HepG2 (cell line): ENCODE measurements around the gene EEF2. TPM values are rescaled to one million over a fixed set of nuclear protein-coding genes. Genes with fewer than 3 reads are reported as not detected.

ENCODE experiments used
- CREB1 ChIP-seq, 2 experiments: fragments of 450-650 bp in 1 of 2; IDR thresholded peaks; 2 replicates each; pipeline ENCODE4 v1.6.1; 2016 to 2017; ENCODE audit warnings: control low read depth in 1 of 2, mild to moderate bottlenecking in 1 of 2, missing compliant biosample characterization in 1 of 2, missing genetic modification characterization in 1 of 2
- ESRRA ChIP-seq: sonication (generic); formaldehyde crosslinking; IDR thresholded peaks from 2 replicates; pipeline ENCODE4 v1.5.1; 2020; ENCODE audit warnings: mild to moderate bottlenecking, low read depth, missing genetic modification reagents
- FOSL2 ChIP-seq: sonication (generic); formaldehyde crosslinking; IDR thresholded peaks from 2 replicates; pipeline ENCODE4 v1.4.0; 2020; ENCODE audit warnings: missing genetic modification reagents
- GFI1 ChIP-seq: sonication (generic); formaldehyde crosslinking; IDR thresholded peaks from 2 replicates; pipeline ENCODE4 v1.5.0; 2020; ENCODE audit warnings: missing genetic modification reagents, mild to moderate bottlenecking, borderline replicate concordance
- HDAC1 ChIP-seq: sonication (generic); formaldehyde crosslinking; IDR thresholded peaks from 2 replicates; pipeline ENCODE4 v1.5.1; 2020; ENCODE audit warnings: mild to moderate bottlenecking, missing genetic modification reagents
- ISL2 ChIP-seq: sonication (generic); formaldehyde crosslinking; IDR thresholded peaks from 2 replicates; pipeline ENCODE4 v1.5.0; 2020; ENCODE audit warnings: missing genetic modification reagents
- MATR3 ChIP-seq: sonication (generic); formaldehyde crosslinking; IDR thresholded peaks from 2 replicates; pipeline ENCODE4 v1.4.0; 2020; ENCODE audit warnings: missing genetic modification reagents
- MZF1 ChIP-seq: sonication (generic); formaldehyde crosslinking; IDR thresholded peaks from 2 replicates; pipeline ENCODE4 v1.8.1; 2023; ENCODE audit warnings: mild to moderate bottlenecking, missing genetic modification reagents, borderline replicate concordance
- PHF21A ChIP-seq: sonication (generic); formaldehyde crosslinking; IDR thresholded peaks from 2 replicates; pipeline ENCODE4 v1.5.0; 2020; ENCODE audit warnings: mild to moderate bottlenecking, missing genetic modification reagents
- PPARG ChIP-seq: conservative IDR thresholded peaks from 2 replicates; pipeline ENCODE4 v1.6.1; 2016; ENCODE audit warnings: missing biosample characterization, missing genetic modification reagents
- REPIN1 ChIP-seq: sonication (generic); formaldehyde crosslinking; IDR thresholded peaks from 2 replicates; pipeline ENCODE4 v1.8.0; 2022; ENCODE audit warnings: missing genetic modification reagents, low read depth, mild to moderate bottlenecking, borderline replicate concordance
- ZNF160 ChIP-seq: sonication (generic); formaldehyde crosslinking; IDR thresholded peaks from 2 replicates; pipeline ENCODE4 v1.8.0; 2022; ENCODE audit warnings: mild to moderate bottlenecking, inconsistent platforms, missing genetic modification reagents
- ZNF3 ChIP-seq: IDR thresholded peaks from 2 replicates; pipeline ENCODE4 v1.7.0; 2017; ENCODE audit warnings: inconsistent platforms
- ZNF317 ChIP-seq: sonication (generic); formaldehyde crosslinking; IDR thresholded peaks from 2 replicates; pipeline ENCODE4 v1.5.0; 2020; ENCODE audit warnings: mild to moderate bottlenecking, missing genetic modification reagents
- ZNF75D ChIP-seq: sonication (generic); formaldehyde crosslinking; IDR thresholded peaks from 2 replicates; pipeline ENCODE4 v1.8.1; 2023; ENCODE audit warnings: missing genetic modification reagents, mild to moderate bottlenecking, borderline replicate concordance
- polyA plus RNA-seq, 8 experiments: library from polyadenylated mRNA; depleted of rRNA in 3 of 8; stranded (reverse) in 7 of 8; unstranded in 1 of 8; fragments of >200 nt; fragmentation: Illumina TruSeq in 4 of 8; extraction: Trizol in 4 of 8; gene quantifications; 2 replicates each; pipeline versions ENCODE4 v1.2.1 to v1.2.3, GENCODE V29; 2011 to 2016; ENCODE audit warnings: low read depth in 4 of 8, missing spikeins in 1 of 8, mixed read lengths in 1 of 8; ENCODE audit not compliant: insufficient read depth in 1 of 8
- total RNA-seq, 5 experiments: library from RNA; depleted of rRNA; stranded (reverse); fragments of >200 nt; fragmentation: Illumina TruSeq; extraction: Trizol; gene quantifications; 2 replicates each; pipeline ENCODE4 v1.2.3, GENCODE V29; 2016; ENCODE audit warnings: low read depth in 1 of 5
- TF ChIP-seq, protein P1 (sequence below): sonication (generic); formaldehyde crosslinking; IDR thresholded peaks from 2 replicates; pipeline ENCODE4 v1.5.0; 2020; ENCODE audit warnings: missing genetic modification reagents
- TF ChIP-seq, protein P2 (sequence below): IDR thresholded peaks from 2 replicates; pipeline ENCODE4 v1.6.1; 2012; ENCODE audit warnings: low read depth, low read length, improper control_type of control experiment
- TF ChIP-seq, protein P3 (sequence below): sonication (generic); formaldehyde crosslinking; IDR thresholded peaks from 2 replicates; pipeline ENCODE4 v1.9.0; 2021; ENCODE audit warnings: missing genetic modification reagents, borderline replicate concordance
- TF ChIP-seq, protein P4 (sequence below): sonication (generic); formaldehyde crosslinking; IDR thresholded peaks from 2 replicates; pipeline ENCODE4 v1.5.0; 2020; ENCODE audit warnings: missing genetic modification reagents
- TF ChIP-seq, protein P5 (sequence below): IDR thresholded peaks from 2 replicates; pipeline ENCODE4 v1.6.1; 2018; ENCODE audit warnings: missing genetic modification reagents, mild to moderate bottlenecking, missing compliant biosample characterization

EEF2 gene
- total and polyA plus RNA-seq, 2 of the 13 experiments (the other 11 are each of a cell fraction or from before 2014, with no cell fraction given), result 1,441 to 1,777 TPM

DNA sequence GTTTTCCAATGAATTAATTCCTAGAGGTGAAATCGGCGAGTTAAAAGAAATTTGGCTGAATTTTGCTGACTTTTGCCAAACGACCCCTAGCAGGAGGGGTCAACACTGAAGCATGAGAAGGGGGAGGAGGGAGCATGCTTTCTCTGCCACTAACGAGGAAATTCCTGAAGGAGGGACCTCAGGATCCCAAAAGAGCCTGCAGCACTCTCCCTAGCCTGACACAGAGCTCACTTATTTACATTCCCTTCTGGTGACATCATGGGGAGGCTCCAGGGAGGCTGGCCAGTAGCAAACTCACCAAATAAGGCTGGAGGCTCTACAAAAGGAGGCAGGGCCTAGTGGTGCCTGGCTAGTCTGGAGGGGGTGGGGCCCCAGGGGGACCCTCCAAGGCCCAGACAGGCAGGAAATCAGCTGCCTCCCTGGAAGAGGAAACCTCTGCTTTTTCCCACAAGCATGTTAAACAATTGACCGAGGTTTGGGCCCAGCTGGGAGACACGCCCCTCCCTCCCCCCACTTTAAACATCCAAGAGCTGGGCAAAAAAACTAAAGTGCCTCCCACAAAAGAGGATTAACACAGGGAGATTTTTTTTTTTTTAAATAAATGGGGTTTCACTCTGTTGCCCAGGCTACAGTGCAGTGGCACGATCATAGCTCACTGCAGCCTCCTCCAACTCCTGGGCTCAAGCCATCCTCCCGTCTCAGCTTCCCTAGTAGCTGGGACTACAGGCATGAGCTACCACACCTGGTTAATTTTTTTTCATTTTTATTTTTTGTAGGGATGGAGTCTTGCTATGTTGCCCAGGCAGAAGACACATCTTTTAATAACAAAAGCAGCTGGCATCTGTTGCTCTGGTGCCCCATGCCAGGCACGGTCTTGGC, 16.5 kb downstream of the EEF2 start (continued):
- TF ChIP-seq, protein P1, sequence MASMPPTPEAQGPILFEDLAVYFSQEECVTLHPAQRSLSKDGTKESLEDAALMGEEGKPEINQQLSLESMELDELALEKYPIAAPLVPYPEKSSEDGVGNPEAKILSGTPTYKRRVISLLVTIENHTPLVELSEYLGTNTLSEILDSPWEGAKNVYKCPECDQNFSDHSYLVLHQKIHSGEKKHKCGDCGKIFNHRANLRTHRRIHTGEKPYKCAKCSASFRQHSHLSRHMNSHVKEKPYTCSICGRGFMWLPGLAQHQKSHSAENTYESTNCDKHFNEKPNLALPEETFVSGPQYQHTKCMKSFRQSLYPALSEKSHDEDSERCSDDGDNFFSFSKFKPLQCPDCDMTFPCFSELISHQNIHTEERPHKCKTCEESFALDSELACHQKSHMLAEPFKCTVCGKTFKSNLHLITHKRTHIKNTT (CRISPR knock-in tag), result no peak
- TF ChIP-seq ZNF317 (CRISPR knock-in tag) (no peak), ZNF160 (CRISPR knock-in tag) (no peak), GFI1 (CRISPR knock-in tag) (0 out of 2 replicates have a peak, but pooled peaks have one; percentile 31), ZNF75D (CRISPR knock-in tag) (no peak), REPIN1 (CRISPR knock-in tag) (no peak), PPARG (CRISPR knock-in tag) (0 out of 2 replicates have a peak, but pooled peaks have one; percentile 26), ZNF3 (CRISPR knock-in tag) (0 out of 2 replicates have a peak, but pooled peaks have one; percentile 22), PHF21A (CRISPR knock-in tag) (peak; percentile 68), CREB1 (IDR thresholded peaks at IDR 0.05) (peak; percentile 49; the same call in 1 of the 2 replicates), CREB1 (CRISPR knock-in tag; IDR thresholded peaks at IDR 0.05) (0 out of 2 replicates have a peak, but pooled peaks have one; percentile 40), ISL2 (CRISPR knock-in tag) (0 out of 2 replicates have a peak, but pooled peaks have one; percentile 6), FOSL2 (CRISPR knock-in tag) (peak; percentile 92), MATR3 (no peak), MZF1 (CRISPR knock-in tag) (no peak), HDAC1 (CRISPR knock-in tag) (peak; percentile 53), ESRRA (no peak)
- TF ChIP-seq, protein P2, sequence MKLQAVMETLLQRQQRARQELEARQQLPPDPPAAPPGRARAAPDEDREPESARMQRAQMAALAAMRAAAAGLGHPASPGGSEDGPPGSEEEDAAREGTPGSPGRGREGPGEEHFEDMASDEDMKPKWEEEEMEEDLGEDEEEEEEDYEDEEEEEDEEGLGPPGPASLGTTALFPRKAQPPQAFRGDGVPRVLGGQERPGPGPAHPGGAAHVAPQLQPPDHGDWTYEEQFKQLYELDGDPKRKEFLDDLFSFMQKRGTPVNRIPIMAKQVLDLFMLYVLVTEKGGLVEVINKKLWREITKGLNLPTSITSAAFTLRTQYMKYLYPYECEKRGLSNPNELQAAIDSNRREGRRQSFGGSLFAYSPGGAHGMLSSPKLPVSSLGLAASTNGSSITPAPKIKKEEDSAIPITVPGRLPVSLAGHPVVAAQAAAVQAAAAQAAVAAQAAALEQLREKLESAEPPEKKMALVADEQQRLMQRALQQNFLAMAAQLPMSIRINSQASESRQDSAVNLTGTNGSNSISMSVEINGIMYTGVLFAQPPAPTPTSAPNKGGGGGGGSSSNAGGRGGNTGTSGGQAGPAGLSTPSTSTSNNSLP, result peak; percentile 31; the same call in 1 of the 2 replicates
- TF ChIP-seq, protein P3, sequence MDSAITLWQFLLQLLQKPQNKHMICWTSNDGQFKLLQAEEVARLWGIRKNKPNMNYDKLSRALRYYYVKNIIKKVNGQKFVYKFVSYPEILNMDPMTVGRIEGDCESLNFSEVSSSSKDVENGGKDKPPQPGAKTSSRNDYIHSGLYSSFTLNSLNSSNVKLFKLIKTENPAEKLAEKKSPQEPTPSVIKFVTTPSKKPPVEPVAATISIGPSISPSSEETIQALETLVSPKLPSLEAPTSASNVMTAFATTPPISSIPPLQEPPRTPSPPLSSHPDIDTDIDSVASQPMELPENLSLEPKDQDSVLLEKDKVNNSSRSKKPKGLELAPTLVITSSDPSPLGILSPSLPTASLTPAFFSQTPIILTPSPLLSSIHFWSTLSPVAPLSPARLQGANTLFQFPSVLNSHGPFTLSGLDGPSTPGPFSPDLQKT (CRISPR knock-in tag), result no peak
- TF ChIP-seq, protein P4, sequence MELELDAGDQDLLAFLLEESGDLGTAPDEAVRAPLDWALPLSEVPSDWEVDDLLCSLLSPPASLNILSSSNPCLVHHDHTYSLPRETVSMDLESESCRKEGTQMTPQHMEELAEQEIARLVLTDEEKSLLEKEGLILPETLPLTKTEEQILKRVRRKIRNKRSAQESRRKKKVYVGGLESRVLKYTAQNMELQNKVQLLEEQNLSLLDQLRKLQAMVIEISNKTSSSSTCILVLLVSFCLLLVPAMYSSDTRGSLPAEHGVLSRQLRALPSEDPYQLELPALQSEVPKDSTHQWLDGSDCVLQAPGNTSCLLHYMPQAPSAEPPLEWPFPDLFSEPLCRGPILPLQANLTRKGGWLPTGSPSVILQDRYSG (CRISPR knock-in tag), result no peak
- TF ChIP-seq, protein P5, sequence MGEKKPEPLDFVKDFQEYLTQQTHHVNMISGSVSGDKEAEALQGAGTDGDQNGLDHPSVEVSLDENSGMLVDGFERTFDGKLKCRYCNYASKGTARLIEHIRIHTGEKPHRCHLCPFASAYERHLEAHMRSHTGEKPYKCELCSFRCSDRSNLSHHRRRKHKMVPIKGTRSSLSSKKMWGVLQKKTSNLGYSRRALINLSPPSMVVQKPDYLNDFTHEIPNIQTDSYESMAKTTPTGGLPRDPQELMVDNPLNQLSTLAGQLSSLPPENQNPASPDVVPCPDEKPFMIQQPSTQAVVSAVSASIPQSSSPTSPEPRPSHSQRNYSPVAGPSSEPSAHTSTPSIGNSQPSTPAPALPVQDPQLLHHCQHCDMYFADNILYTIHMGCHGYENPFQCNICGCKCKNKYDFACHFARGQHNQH (CRISPR knock-in tag), result no peak
